Testis (tissue), 5 donors: ENCODE data around the gene PAFAH1B1. TPM values are rescaled to one million over a fixed set of nuclear protein-coding genes. Genes with fewer than 3 reads are reported as not detected.
"Not testable (repeated sequence)": the region's sequence is repeated elsewhere in the genome, so short reads cannot be mapped to it uniquely, and the experiment has no call there.

Experiments used
- DNase-seq: peaks from one replicate; pipeline ENCODE4 v3.0.0-alpha.2; 2019
- H3K27ac ChIP-seq, 2 donors: fragments of 200-600 bp; sonication (generic); one replicate each; pipeline ENCODE4 v1.5.1; 2019
- H3K27me3 ChIP-seq: fragments of 200-600 bp; sonication (generic); one replicate; pipeline ENCODE4 v1.5.1; 2019
- H3K36me3 ChIP-seq: fragments of 200-600 bp; sonication (generic); one replicate; pipeline ENCODE4 v1.5.1; 2017; ENCODE audit warnings: low read depth; ENCODE audit errors: missing control alignments
- H3K4me1 ChIP-seq: fragments of 200-600 bp; sonication (generic); one replicate; pipeline ENCODE4 v1.5.1; 2019
- H3K4me3 ChIP-seq, 2 donors: fragments of 200-600 bp; sonication (generic); one replicate each; pipeline ENCODE4 v1.5.1; 2017 to 2019
- H3K9me3 ChIP-seq: fragments of 200-600 bp; sonication (generic); one replicate; pipeline ENCODE4 v1.5.1; 2017
- POLR2A ChIP-seq: fragments of 450-650 bp; IDR thresholded peaks from one replicate; pipeline ENCODE4 v1.6.1; 2017; ENCODE audit warnings: antibody characterized with exemption, mild to moderate bottlenecking, moderate library complexity
- WGBS, 2 donors: methylation state at CpG; one replicate each; pipeline ENCODE4 v1.1.5; 2018; 5-methylcytosine and 5-hydroxymethylcytosine counted together
- intact Hi-C: fragments of 100-400 bp; cut with DNase I; formaldehyde crosslinking; loops from one replicate; pipeline ENCODE4 v1.15.1; 2023; ENCODE audit warnings: low total_unique reads
- long read RNA-seq, 2 donors: transcript quantifications; one replicate each; lab custom pipeline, GENCODE V29; 2026
- polyA plus RNA-seq: library from polyadenylated mRNA; stranded (reverse); fragments of 350-450 nt; fragmentation: Illumina TruSeq; extraction: RNeasy Lipid Tissue Mini Kit (QIAGEN cat#74804); gene quantifications from one replicate; pipeline ENCODE4 v1.2.3, GENCODE V29; 2014; ENCODE audit warnings: low read depth, low replicate concordance; ENCODE audit not compliant: insufficient read depth
- total RNA-seq, 2 donors: library from RNA; depleted of rRNA; stranded (reverse); fragments of >200 nt; gene quantifications; one replicate each; pipeline ENCODE4 v1.2.3, GENCODE V29; 2016
- TF ChIP-seq, protein P1 (sequence below), 3 experiments: fragments of 450-650 bp in 2 of 3; fragments of 200-600 bp in 1 of 3; sonication (generic) in 1 of 3; IDR thresholded peaks; one replicate each; pipeline ENCODE4 v1.5.1; 2016 to 2019; ENCODE audit warnings: antibody characterized with exemption in 3 of 3, mild to moderate bottlenecking in 2 of 3, moderate library complexity in 1 of 3

PAFAH1B1 gene
- total RNA-seq, result 100 to 1,000 TPM; 157 to 225 TPM
- polyA plus RNA-seq, result 597 TPM
- long read RNA-seq, donor 1, full-length matches to known transcripts, result 43 of 87 reads
- long read RNA-seq, donor 1, partial matches to known transcripts, result 44 of 87 reads
- long read RNA-seq, donor 1, other reads (novel, unspliced or antisense), result 0 of 87 reads
- long read RNA-seq, donor 2, full-length matches to known transcripts, result 23 of 23 reads
- long read RNA-seq, donor 2, partial matches to known transcripts, result 0 of 23 reads
- long read RNA-seq, donor 2, other reads (novel, unspliced or antisense), result 0 of 23 reads

GRCh38 chr17:2592971-2593820 lies at the start of gene PAFAH1B1:
PAFAH1B1 (plus strand) TSS chr17:2593654; CDS start chr17:2638289, 44,635 bp downstream.
- DNase-seq, result peak; percentile 91
- peak within 1 kb of the TSS; percentile 99 for H3K27ac ChIP-seq

DNA sequence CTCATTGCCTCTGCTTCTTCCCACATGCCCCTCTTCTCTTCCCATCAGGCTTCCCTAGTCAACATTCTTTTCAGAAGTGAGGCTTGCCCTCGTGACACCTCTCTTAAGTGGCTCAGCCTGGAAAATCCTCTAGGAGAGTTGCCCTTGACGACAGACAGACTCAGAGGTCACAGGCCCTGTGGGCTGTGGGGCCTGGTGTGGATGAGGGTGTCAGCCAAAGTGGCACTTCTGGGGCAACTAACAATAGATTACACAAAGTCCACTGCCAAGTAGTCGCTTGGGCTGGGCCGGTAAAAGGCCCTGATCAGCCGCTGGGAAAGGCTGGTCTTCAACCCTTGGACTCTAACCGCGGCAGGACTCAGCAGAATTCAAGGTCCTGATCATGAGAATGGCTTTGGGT lies 48.1 kb upstream of the PAFAH1B1 start:
- 89% methylated on average over 7 of the region's 7 CpGs for WGBS, 2 donors
- no peak for DNase-seq
- Histone ChIP-seq H3K27ac (no peak overlapping the region), H3K36me3 (no peaks in the 10 kb centered on the region), H3K4me1 (no peaks in the 10 kb centered on the region), H3K27me3 (no peaks in the 10 kb centered on the region), H3K9me3 (no peaks in the 10 kb centered on the region), H3K4me3 (no peak overlapping the region)
- TF ChIP-seq, protein P1, sequence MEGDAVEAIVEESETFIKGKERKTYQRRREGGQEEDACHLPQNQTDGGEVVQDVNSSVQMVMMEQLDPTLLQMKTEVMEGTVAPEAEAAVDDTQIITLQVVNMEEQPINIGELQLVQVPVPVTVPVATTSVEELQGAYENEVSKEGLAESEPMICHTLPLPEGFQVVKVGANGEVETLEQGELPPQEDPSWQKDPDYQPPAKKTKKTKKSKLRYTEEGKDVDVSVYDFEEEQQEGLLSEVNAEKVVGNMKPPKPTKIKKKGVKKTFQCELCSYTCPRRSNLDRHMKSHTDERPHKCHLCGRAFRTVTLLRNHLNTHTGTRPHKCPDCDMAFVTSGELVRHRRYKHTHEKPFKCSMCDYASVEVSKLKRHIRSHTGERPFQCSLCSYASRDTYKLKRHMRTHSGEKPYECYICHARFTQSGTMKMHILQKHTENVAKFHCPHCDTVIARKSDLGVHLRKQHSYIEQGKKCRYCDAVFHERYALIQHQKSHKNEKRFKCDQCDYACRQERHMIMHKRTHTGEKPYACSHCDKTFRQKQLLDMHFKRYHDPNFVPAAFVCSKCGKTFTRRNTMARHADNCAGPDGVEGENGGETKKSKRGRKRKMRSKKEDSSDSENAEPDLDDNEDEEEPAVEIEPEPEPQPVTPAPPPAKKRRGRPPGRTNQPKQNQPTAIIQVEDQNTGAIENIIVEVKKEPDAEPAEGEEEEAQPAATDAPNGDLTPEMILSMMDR (IDR thresholded peaks at IDR 0.05), result no peak
- intact Hi-C loops, result no loop called here

More at GRCh38 chr17:2592971-2593820, at the start of gene PAFAH1B1:
- 0 to 1% methylated on average over 21 to 39 of the region's 86 CpGs for WGBS, 2 donors
- Histone ChIP-seq H3K4me1 (peaks cover 15% of the 10 kb centered on the region), H3K9me3 (no peaks in the 10 kb centered on the region), H3K27me3 (no peaks in the 10 kb centered on the region), H3K4me3 (peak within 1 kb of the TSS; percentile 94 to 97), H3K36me3 (no peaks in the 10 kb centered on the region)
- intact Hi-C loops, result no loop called here
- TF ChIP-seq POLR2A, result peak; percentile 29
- TF ChIP-seq, protein P1 (IDR thresholded peaks at IDR 0.05), result peak in 1 of 3 experiments; percentile 26

- Histone ChIP-seq H3K36me3 (no peaks in the 10 kb centered on the region), H3K4me1 (no peaks in the 10 kb centered on the region), H3K4me3 (no peak overlapping the region), H3K27ac (no peak overlapping the region), H3K27me3 (no peaks in the 10 kb centered on the region), H3K9me3 (no peaks in the 10 kb centered on the region)
- DNase-seq, result no peak
- TF ChIP-seq, protein P1 (IDR thresholded peaks at IDR 0.05), result no peak
- no peak for TF ChIP-seq POLR2A
- 71 to 83% methylated on average over 9 of the region's 9 CpGs for WGBS, 2 donors
- intact Hi-C loops, result no loop called here
These were observed 46.3 kb upstream of the PAFAH1B1 start for GRCh38 chr17:2547176-2547575.

GRCh38 chr17:2548026-2548425 lies 45.4 kb upstream of the PAFAH1B1 start:
- H3K4me1 ChIP-seq, H3K27me3 ChIP-seq, DNase-seq, intact Hi-C loops, H3K36me3 ChIP-seq, H3K27ac ChIP-seq, H3K4me3 ChIP-seq, H3K9me3 ChIP-seq: not testable (repeated sequence)
- WGBS, 2 donors, result 84 to 85% methylated on average over 9 of the region's 9 CpGs

GRCh38 chr17:2549392-2550211 lies 43.9 kb upstream of the PAFAH1B1 start:
- WGBS, 2 donors, result 81 to 92% methylated on average over 8 of the region's 8 CpGs
- DNase-seq, result no peak

More at GRCh38 chr17:2549392-2550211, 43.9 kb upstream of the PAFAH1B1 start:
- intact Hi-C loops, result no loop called here
- TF ChIP-seq, protein P1 (IDR thresholded peaks at IDR 0.05), result no peak
- no peak for TF ChIP-seq POLR2A
- Histone ChIP-seq H3K36me3 (no peaks in the 10 kb centered on the region), H3K4me1 (no peaks in the 10 kb centered on the region), H3K9me3 (no peaks in the 10 kb centered on the region), H3K27ac (no peak overlapping the region), H3K4me3 (no peak overlapping the region), H3K27me3 (no peaks in the 10 kb centered on the region)
